Kidney (tissue), 14 donors: ENCODE measurements around the gene AMIGO1. TPM values are rescaled to one million over a fixed set of nuclear protein-coding genes. Genes with fewer than 3 reads are reported as not detected.

Experiments used
- DNase-seq, 5 donors: peaks; one replicate each; pipeline ENCODE4 v3.0.0-alpha.2; 2013 to 2020
- FAIRE-seq: peaks from 2 replicates; lab custom pipeline; 2012; peaks lifted over from hg19 to GRCh38; lab: Jason Lieb, UNC
- H3K27ac ChIP-seq, 2 donors: one replicate each; pipeline ENCODE4 v1.7.0; 2013; ENCODE audit warnings: low read depth in 2 of 2, low read length in 2 of 2, inconsistent platforms in 1 of 2
- H3K27me3 ChIP-seq: one replicate; pipeline ENCODE4 v1.7.1; 2013; ENCODE audit warnings: low read length, inconsistent platforms; ENCODE audit not compliant: control insufficient read depth, insufficient read depth
- H3K36me3 ChIP-seq, 3 donors: one replicate each; pipeline versions ENCODE4 v1.7.0 to v1.7.1; 2013; ENCODE audit warnings: low read length in 3 of 3, control low read depth in 1 of 3, inconsistent platforms in 1 of 3; ENCODE audit not compliant: insufficient read depth in 3 of 3, control insufficient read depth in 2 of 3
- H3K4me1 ChIP-seq, 3 donors: one replicate each; pipeline versions ENCODE4 v1.7.0 to v1.7.1; 2013; ENCODE audit warnings: low read length in 3 of 3, inconsistent platforms in 1 of 3, low read depth in 1 of 3; ENCODE audit not compliant: control insufficient read depth in 2 of 3, insufficient read depth in 2 of 3
- H3K4me3 ChIP-seq, 3 donors: one replicate each; pipeline versions ENCODE4 v1.7.0 to v1.8.1; 2013; ENCODE audit warnings: low read length in 3 of 3, control low read depth in 1 of 3, inconsistent platforms in 1 of 3
- H3K9ac ChIP-seq, 3 donors: one replicate each; pipeline versions ENCODE4 v1.7.0 to v1.7.1; 2013; ENCODE audit warnings: low read length in 3 of 3, control low read depth in 1 of 3, inconsistent platforms in 1 of 3
- H3K9me3 ChIP-seq, 3 donors: one replicate each; pipeline versions ENCODE4 v1.7.0 to v1.7.1; 2013; ENCODE audit warnings: low read length in 3 of 3, control low read depth in 1 of 3, inconsistent platforms in 1 of 3; ENCODE audit not compliant: control insufficient read depth in 2 of 3, insufficient read depth in 1 of 3
- CTCF ChIP-seq: IDR thresholded peaks from 3 replicates; pipeline ENCODE4 v1.5.1; 2012; ENCODE audit warnings: mild to moderate bottlenecking, moderate library complexity, borderline replicate concordance; ENCODE audit not compliant: insufficient read depth; ENCODE audit errors: extremely low read depth
- intact Hi-C: fragments of 100-400 bp; cut with DNase I; formaldehyde crosslinking; loops from one replicate; pipeline ENCODE4 v1.11.1; 2022
- polyA plus RNA-seq: library from polyadenylated mRNA; stranded (reverse); fragments of 350-450 nt; fragmentation: Illumina TruSeq; extraction: RNeasy Lipid Tissue Mini Kit (QIAGEN cat#74804); gene quantifications from one replicate; pipeline ENCODE4 v1.2.3, GENCODE V29; 2014; ENCODE audit warnings: low read depth, low replicate concordance; ENCODE audit not compliant: insufficient read depth
- total RNA-seq: library from RNA; stranded (reverse); fragmentation: NEBNext Ultra II Directional; extraction: Animal tissue kit (Norgen Biotek cat#: 25700); gene quantifications from one replicate; pipeline ENCODE4 v1.2.1, GENCODE V29; 2021
- donor health status: control.
- donor health status: control.
- donor health status: control.
- donor health status: control.
- donor health status: control.
- donor health status: DM: yes; HTN: yes; CAD: no.
- donor health status: Normal renal cell carcinoma (clear cell type).

AMIGO1 gene
- total and polyA plus RNA-seq, 2 donors from 2014 or later, result 5.1 to 8.5 TPM

GRCh38 chr1:109527098-109527811 is 17.7 kb upstream of the AMIGO1 start:
- no peak for TF ChIP-seq CTCF
- H3K4me3 ChIP-seq, result no peak overlapping the region
- no peaks in the 10 kb centered on the region for H3K9me3 ChIP-seq
- intact Hi-C loops, result loop anchor here (10.0 kb wide), 1 partner anchor 102 kb away; the partner anchor contains the start of gene PSMA5
- FAIRE-seq, result no peak
- H3K4me1 ChIP-seq, result no peaks in the 10 kb centered on the region
- H3K27ac ChIP-seq, result no peak overlapping the region
- no peak for DNase-seq
- no peaks in the 10 kb centered on the region for H3K27me3 ChIP-seq
- H3K36me3 ChIP-seq, result no peaks in the 10 kb centered on the region
- no peak overlapping the region for H3K9ac ChIP-seq

- TF ChIP-seq CTCF, result no peak
- FAIRE-seq, result no peak
Measured at GRCh38 chr1:109523706-109524105, 14.2 kb upstream of the AMIGO1 start.

GRCh38 chr1:109522026-109522425 is 12.5 kb upstream of the AMIGO1 start:
- H3K4me3 ChIP-seq, result no peak overlapping the region
- H3K27ac ChIP-seq, result no peak overlapping the region
- TF ChIP-seq CTCF, result no peak
- DNase-seq (no peak), FAIRE-seq (no peak)
- no peaks in the 10 kb centered on the region for H3K36me3 ChIP-seq
- H3K4me1 ChIP-seq, result no peaks in the 10 kb centered on the region
- H3K27me3 ChIP-seq, result no peaks in the 10 kb centered on the region
- intact Hi-C loops, result loop anchor here (10.0 kb wide), 1 partner anchor 97 kb away; the partner anchor contains the start of gene PSMA5
- H3K9me3 ChIP-seq, result no peaks in the 10 kb centered on the region
- no peak overlapping the region for H3K9ac ChIP-seq

More at GRCh38 chr1:109523706-109524105, 14.2 kb upstream of the AMIGO1 start:
- H3K9me3 ChIP-seq, result no peaks in the 10 kb centered on the region
- intact Hi-C loops, result loop anchor here (10.0 kb wide), 1 partner anchor 99 kb away; the partner anchor contains the start of gene PSMA5
- no peak overlapping the region for H3K4me3 ChIP-seq
- no peaks in the 10 kb centered on the region for H3K4me1 ChIP-seq
- no peaks in the 10 kb centered on the region for H3K27me3 ChIP-seq
- H3K36me3 ChIP-seq, result no peaks in the 10 kb centered on the region
- no peak overlapping the region for H3K9ac ChIP-seq
- no peak overlapping the region for H3K27ac ChIP-seq
- no peak for DNase-seq
